Stimulated activated CD4-positive, alpha-beta T cell treated with anti-CD3 and anti-CD28 coated beads, Interleukin-15, amount 100 ng/mL, for 1 hour (primary cell): Measurements from ENCODE around the gene GRB7.
"Not testable (repeated sequence)": the region's sequence is repeated elsewhere in the genome, so short reads cannot be mapped to it uniquely, and the experiment has no call there.

ENCODE experiments used
- DNase-seq, 2 donors: peaks; one replicate each; pipeline ENCODE4 v3.0.0-alpha.2; 2020; ENCODE audit warnings: low read depth in 1 of 2, low spot score in 1 of 2

Gene GRB7

DNA sequence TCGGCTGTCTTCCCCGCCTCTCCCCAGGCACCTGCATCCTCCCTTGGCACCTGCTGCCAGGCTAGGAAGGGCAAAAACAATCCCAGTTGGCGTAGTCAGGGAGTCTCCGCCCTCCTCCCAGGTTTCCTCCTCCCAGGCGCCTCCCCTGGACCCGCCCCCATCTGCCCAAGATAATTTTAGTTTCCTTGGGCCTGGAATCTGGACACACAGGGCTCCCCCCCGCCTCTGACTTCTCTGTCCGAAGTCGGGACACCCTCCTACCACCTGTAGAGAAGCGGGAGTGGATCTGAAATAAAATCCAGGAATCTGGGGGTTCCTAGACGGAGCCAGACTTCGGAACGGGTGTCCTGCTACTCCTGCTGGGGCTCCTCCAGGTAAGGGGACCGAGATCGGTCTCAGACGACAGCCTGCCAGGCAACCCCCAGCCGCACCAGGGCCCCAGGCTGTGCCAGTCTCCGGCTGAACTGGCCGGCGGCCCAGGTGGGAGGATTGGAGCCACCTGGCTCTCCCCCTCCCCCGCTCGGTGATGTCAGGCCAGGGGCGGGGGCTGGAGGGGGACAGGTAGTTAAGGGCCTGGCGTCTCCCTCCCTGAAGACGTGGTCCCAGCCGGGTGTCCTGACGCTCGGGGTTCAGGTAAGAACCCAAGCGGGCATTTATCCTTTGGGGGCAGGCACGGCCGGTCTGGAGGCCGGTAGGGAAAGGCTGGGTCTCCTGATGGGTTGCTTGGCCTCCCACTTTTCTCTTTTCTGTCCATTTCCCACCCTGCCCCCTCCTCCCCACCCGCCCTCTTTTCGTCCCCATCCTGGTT lies at the start of gene GRB7:
Gene GRB7 (plus strand): TSS at position 179 of the 808 bp plus-strand sequence. CDS start 4,364 bp downstream, outside the sequence.
- no peak for DNase-seq

DNA sequence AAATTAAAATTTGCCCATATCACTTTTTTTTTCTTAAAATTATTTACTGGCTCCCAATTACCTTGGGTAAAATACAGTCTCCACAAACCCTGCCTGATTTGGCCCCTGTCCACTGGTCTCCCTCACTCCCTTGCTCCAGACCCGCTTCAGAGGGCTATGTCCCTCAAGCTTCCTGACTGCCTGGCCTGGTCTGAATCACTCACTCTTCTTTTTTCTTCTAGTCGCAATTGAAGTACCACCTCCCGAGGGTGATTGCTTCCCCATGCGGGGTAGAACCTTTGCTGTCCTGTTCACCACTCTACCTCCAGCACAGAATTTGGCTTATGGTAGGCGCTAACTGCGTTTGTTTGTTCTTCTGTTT lies 49.3 kb upstream of the GRB7 start:
- no peak for DNase-seq

DNA sequence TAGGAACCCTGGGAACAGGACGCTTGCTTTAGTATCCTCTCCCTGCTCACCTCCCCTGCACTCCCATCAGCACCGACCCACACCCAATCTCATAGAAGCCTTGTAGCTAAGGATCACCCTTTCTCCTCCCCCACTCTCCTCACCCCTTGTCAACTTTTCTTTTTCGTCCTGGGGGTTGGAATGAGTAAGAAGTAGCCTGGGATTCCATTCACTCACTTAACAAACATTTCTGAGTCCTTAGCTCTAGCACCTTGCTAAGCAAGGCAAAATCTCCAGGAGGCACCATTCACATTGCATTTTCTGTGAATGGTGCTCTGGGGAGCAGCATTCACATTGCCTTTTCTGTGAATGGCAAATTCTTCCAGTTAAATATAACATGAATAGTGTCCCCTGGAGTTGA lies 48.8 kb upstream of the GRB7 start:
- no peak for DNase-seq

DNA sequence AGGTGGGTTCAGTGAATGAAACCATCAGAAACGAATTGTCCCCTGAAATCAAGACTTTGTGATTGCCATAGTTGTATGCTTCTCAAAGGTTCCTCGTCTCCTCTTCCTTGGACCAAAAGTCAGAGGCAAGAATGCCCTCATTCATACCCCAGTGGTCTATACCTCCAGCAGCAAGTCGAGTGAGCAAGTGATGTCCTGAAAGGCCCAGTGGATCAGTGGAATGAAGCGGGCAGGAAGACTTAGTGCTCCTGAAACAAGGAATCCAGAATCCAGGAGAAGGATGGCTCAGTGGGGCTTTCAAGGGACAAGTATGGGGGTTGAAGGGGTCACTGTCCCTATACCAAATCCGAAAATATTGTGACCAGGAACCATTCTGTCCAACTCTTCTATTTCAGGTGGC lies 43.1 kb upstream of the GRB7 start:
- no peak for DNase-seq

GRCh38 chr17:39695089-39695474 lies 42.7 kb upstream of the GRB7 start:
- no peak for DNase-seq

DNA sequence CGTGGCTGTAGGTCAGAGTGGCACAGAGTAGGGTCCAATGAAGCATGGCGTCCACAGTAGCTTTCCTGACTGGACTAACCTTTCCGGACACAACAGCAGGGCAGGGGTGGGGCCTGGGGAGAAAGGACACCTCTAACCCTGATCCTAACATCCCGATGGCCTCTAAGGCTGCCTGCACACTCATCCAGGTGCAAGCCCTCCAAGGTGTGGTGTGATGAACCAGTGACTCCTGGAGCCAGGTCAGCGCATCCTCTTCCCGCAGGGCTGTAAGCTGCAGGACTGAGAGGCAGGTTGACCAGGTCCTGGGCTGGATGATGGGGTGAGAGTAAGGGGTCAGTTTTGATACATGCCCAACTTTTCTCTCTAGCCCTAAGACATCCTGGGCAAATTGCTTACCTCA lies 41.0 kb upstream of the GRB7 start:
- no peak for DNase-seq

DNA sequence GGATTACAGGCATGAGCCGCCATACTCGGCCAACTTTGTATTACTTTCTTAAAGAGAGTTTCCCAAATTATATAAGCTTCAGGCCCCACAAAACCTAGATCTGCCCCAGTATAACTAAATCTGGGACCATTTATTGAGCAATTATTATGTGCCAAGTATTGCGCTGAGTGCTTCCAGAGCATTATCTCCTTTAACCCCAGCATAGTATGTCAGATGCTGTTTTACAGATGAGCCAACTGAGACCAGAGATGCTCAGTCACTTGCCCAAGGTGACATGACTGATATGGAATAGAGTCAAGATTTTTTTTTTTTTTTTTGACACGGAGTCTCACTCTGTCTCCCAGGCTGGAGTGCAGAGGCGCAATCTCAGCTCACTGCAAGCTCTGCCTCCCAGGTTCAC lies 39.8 kb upstream of the GRB7 start:
- DNase-seq, result no peak

DNA sequence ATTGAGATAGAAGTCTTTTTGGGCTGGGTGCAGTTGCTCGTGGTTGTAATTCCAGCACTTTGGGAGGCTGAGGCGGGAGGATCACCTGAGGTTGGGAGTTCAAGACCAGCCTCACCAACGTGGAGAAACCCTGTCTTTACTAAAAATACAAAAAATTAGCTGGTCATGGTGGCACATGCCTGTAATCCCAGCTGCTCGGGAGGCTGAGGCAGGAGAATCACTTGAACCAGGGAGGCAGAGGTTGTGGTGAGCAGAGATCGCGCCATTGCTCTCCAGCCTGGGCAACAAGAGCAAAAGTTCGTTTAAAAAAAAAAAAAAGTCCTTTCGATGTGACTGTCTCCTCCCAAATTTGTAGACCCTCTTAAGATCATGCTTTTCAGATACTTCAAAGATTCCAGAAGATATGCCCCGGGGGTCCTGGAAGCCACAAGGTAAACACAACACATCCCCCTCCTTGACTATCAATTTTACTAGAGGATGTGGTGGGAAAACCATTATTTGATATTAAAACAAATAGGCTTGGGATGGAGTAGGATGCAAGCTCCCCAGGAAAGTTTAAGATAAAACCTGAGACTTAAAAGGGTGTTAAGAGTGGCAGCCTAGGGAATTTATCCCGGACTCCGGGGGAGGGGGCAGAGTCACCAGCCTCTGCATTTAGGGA lies 38.5 kb upstream of the GRB7 start:
- not testable (repeated sequence) for DNase-seq

DNA sequence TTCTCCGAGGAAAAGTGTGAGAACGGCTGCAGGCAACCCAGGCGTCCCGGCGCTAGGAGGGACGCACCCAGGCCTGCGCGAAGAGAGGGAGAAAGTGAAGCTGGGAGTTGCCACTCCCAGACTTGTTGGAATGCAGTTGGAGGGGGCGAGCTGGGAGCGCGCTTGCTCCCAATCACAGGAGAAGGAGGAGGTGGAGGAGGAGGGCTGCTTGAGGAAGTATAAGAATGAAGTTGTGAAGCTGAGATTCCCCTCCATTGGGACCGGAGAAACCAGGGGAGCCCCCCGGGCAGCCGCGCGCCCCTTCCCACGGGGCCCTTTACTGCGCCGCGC lies 38.0 kb upstream of the GRB7 start, which contains the start of gene ERBB2:
Gene ERBB2 (plus strand): TSS at position 247 of the 330 bp plus-strand sequence. CDS start 175 bp downstream, outside the sequence.
- no peak for DNase-seq

- no peak for DNase-seq
Measured at GRCh38 chr17:39700148-39700987, 37.4 kb upstream of the GRB7 start.

DNA sequence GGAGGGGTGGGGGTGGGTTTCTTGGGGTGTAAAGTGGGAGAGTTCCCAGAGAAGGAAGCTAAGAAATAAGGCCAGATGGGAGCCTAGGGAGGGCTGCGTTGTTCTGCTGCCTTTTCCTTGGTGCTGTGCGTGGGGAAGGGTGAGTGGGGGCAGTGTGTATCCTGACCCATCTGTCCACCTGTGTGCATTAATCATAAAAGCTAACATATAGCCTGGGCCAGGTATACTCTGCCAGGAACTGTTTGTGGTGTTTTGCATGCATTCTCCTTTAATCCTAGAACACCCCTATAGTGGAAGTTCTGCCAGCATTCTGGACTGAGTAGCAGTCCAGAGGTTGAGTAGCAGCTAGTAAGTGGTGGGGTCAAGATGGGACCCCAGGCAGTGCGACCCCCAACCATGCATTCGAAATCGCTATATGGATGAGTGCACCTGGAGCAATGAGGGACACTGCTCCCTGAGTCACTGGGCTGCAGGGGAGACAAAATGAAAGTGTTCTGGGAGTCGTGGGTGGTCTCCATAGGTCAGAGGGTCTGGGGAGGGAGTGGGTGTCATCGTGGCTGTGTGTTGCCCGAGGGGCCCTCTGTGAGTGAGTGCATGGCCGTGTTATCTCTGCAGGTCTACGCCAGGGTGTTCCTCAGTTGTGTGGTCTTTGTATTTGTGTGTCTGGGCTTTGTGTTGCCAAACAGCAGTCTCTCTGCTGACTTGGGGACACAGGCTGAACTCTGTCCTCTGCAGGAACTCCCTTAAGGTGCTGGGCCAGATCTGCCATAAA lies 36.5 kb upstream of the GRB7 start:
- DNase-seq, result no peak

DNA sequence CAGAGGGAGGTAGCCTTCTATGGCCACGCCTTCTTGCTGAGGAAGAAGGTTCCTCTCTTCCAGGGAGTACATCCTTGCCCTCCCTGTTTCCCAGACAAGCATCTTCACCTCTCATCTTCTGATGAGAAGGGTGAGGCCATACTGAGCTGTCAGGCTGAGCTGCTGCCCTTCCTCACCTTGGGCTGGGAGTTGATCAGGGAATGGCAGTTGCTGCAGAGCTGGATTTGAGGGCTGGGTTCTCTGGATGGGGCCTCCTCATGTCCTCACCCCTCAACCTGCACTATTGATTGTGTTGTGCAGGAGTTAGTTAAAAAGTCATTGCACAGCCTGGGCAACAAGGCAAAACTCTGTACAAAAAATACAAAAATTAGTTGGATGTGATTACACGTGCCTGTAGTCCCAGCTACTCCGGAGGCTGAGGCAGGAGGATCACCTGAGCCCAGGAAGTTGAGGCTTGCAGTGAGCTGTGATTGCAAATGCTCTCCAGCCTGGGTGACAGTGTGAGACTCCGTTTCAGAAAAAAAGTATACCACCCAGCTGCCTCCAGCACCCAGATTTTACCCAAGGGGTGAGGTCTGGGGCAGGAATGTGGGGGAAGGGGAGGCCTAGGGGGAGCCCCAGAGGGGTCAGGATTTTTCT lies 35.8 kb upstream of the GRB7 start:
- no peak for DNase-seq

GRCh38 chr17:39702901-39703893 lies 34.5 kb upstream of the GRB7 start:
- no peak for DNase-seq

- no peak for DNase-seq
Measured at GRCh38 chr17:39703913-39704312, 33.8 kb upstream of the GRB7 start.

- no peak for DNase-seq
Measured at GRCh38 chr17:39704821-39705551, 32.8 kb upstream of the GRB7 start.

DNA sequence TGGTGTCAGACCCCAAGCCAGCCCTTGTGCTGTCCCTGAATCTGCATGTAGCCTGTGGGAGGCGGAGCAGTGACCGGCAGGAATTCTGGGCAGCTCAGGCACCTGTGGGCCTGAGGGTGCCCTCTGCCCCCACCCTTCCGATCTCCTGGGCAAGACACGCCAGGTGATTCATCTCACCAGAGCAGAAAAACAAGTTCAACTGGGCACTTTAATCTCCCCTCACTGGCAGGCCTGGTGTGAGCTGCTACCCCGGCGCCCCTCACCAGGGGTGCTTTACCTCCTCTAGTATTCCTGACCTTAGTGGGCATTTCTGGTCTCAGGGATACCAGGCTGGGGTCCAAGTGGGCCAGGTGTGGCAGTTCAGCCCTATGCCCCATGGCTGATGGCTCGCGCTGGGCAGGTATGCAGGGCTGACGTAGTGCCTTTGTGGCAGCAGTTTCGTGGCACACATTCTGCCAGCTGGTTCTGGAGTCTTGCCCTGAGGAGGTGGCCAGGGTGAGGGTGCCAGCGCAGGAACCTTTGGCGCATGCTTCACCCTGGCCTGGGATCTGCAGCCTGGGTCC lies 31.9 kb upstream of the GRB7 start:
- DNase-seq, result no peak

- DNase-seq, result no peak
Measured at GRCh38 chr17:39706383-39706782, 31.4 kb upstream of the GRB7 start.

DNA sequence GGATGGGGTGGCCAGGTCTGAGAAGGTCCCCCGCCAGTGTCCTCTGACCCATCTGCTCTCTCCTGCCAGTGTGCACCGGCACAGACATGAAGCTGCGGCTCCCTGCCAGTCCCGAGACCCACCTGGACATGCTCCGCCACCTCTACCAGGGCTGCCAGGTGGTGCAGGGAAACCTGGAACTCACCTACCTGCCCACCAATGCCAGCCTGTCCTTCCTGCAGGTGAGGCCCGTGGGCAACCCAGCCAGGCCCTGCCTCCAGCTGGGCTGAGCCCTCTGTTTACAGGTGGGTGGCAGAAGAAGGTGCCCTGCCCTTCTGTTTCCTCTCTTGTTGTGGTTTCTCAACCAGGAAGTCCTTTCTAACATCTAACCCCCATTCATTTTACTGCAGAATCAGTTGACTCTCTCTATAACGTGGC lies 30.8 kb upstream of the GRB7 start:
- no peak for DNase-seq
